ENCODE measurements around the gene NDUFS8. TPM values are rescaled to one million over a fixed set of nuclear protein-coding genes. Genes with fewer than 3 reads are reported as not detected.

The NDUFS8 gene
- polyA plus RNA-seq, 3 donors, result 62.9 to 141 (median 114) TPM

GRCh38 chr11:68009391-68010089, 20.9 kb upstream of the NDUFS8 start:
- Mint-ChIP-seq H3K36me3 (peaks cover 13 to 17% of the 10 kb centered on the region in 2 donors), H3K4me3 (peak overlapping the region; percentile 83 to 92), H3K27ac (peak overlapping the region; percentile 91 to 97 (median 95)), H3K9me3 (no peaks in the 10 kb centered on the region), H3K27me3 (ENCODE audit: low read depth in 3 of 3) (peaks cover 0 to 1% (median 0%) of the 10 kb centered on the region in 3 donors), H3K4me1 (peaks cover 76% of the 10 kb centered on the region)
- peak overlapping the region; percentile 94 for H3K4me2 ChIP-seq (replicated peaks; ENCODE audit: extremely low read depth, low read length, poor library complexity, severe bottlenecking)
- peaks cover 73 to 83% of the 10 kb centered on the region in 2 donors for H3K4me1 ChIP-seq (ENCODE audit: control insufficient read depth in 1 of 2, insufficient read depth in 2 of 2, low read length in 2 of 2)
- peaks cover 0 to 10% of the 10 kb centered on the region in 2 donors for H3K36me3 ChIP-seq (replicated peaks in 1 of 2; ENCODE audit: control insufficient read depth in 1 of 2, insufficient read depth in 2 of 2, low read length in 2 of 2)
- peak overlapping the region; percentile 79 for H2AFZ ChIP-seq (ENCODE audit: insufficient read depth, low read depth, low read length, poor library complexity, severe bottlenecking)
- WGBS (ENCODE audit: insufficient coverage), result 9% methylated on average over 3 of the region's 12 CpGs
- H3K27me3 ChIP-seq (ENCODE audit: control insufficient read depth in 2 of 2, insufficient read depth in 2 of 2, low read length in 2 of 2), result no peaks in the 10 kb centered on the region
- TF ChIP-seq, protein P1, sequence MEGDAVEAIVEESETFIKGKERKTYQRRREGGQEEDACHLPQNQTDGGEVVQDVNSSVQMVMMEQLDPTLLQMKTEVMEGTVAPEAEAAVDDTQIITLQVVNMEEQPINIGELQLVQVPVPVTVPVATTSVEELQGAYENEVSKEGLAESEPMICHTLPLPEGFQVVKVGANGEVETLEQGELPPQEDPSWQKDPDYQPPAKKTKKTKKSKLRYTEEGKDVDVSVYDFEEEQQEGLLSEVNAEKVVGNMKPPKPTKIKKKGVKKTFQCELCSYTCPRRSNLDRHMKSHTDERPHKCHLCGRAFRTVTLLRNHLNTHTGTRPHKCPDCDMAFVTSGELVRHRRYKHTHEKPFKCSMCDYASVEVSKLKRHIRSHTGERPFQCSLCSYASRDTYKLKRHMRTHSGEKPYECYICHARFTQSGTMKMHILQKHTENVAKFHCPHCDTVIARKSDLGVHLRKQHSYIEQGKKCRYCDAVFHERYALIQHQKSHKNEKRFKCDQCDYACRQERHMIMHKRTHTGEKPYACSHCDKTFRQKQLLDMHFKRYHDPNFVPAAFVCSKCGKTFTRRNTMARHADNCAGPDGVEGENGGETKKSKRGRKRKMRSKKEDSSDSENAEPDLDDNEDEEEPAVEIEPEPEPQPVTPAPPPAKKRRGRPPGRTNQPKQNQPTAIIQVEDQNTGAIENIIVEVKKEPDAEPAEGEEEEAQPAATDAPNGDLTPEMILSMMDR (IDR thresholded peaks at IDR 0.05), result peak; percentile 49
- no peaks in the 10 kb centered on the region for H3K9me3 ChIP-seq (replicated peaks in 1 of 2; ENCODE audit: control insufficient read depth in 1 of 2, insufficient read depth in 1 of 2, low read length in 2 of 2)
- H3K9ac ChIP-seq (ENCODE audit: insufficient read depth, low read length, poor library complexity, severe bottlenecking), result peak overlapping the region; percentile 75
- intact Hi-C loops (cut with micrococcal nuclease), result loop anchor here (2.0 to 10.0 kb wide), 5 partner anchors 27 to 205 kb away; partner anchors contain the start of genes CHKA (in 1 of the 2) and KMT5B (in 1 of the 2)
- peak in 1 of 3 donors; percentile 48 for DNase-seq
- peak overlapping the region; percentile 52 to 89 (median 60) for H3K4me3 ChIP-seq (replicated peaks in 1 of 3; ENCODE audit: low read depth in 2 of 3, low read length in 3 of 3)
- H4K20me1 ChIP-seq (ENCODE audit: insufficient read depth, low read length), result peaks cover 36% of the 10 kb centered on the region
- peak overlapping the region; percentile 90 to 94 for H3K27ac ChIP-seq (ENCODE audit: low read depth in 1 of 2, low read length in 2 of 2)
- H3K79me2 ChIP-seq (ENCODE audit: insufficient read depth, low read length), result peaks cover 53% of the 10 kb centered on the region

- H3K36me3 Mint-ChIP-seq, result peaks cover 15 to 20% of the 10 kb centered on the region in 2 donors
- Histone ChIP-seq H3K9ac (ENCODE audit: insufficient read depth, low read length, poor library complexity, severe bottlenecking) (peak within 1 kb of the TSS; percentile 75), H3K4me1 (ENCODE audit: control insufficient read depth in 1 of 2, insufficient read depth in 2 of 2, low read length in 2 of 2) (peaks cover 76 to 85% of the 10 kb centered on the region in 2 donors), H3K4me2 (replicated peaks; ENCODE audit: extremely low read depth, low read length, poor library complexity, severe bottlenecking) (peak within 1 kb of the TSS; percentile 94), H3K27me3 (ENCODE audit: control insufficient read depth in 2 of 2, insufficient read depth in 2 of 2, low read length in 2 of 2) (no peaks in the 10 kb centered on the region), H3K36me3 (replicated peaks in 1 of 2; ENCODE audit: control insufficient read depth in 1 of 2, insufficient read depth in 2 of 2, low read length in 2 of 2) (peaks cover under 1 to 16% of the 10 kb centered on the region in 2 donors), H3K79me2 (ENCODE audit: insufficient read depth, low read length) (peaks cover 56% of the 10 kb centered on the region), H3K4me3 (replicated peaks in 1 of 3; ENCODE audit: low read depth in 2 of 3, low read length in 3 of 3) (peak within 1 kb of the TSS; percentile 52 to 89 (median 60)), H4K20me1 (ENCODE audit: insufficient read depth, low read length) (peaks cover 38% of the 10 kb centered on the region), H2AFZ (ENCODE audit: insufficient read depth, low read depth, low read length, poor library complexity, severe bottlenecking) (peak within 1 kb of the TSS; percentile 79), H3K9me3 (replicated peaks in 1 of 2; ENCODE audit: control insufficient read depth in 1 of 2, insufficient read depth in 1 of 2, low read length in 2 of 2) (no peaks in the 10 kb centered on the region), H3K27ac (ENCODE audit: low read depth in 1 of 2, low read length in 2 of 2) (peak within 1 kb of the TSS; percentile 90 to 94)
- H3K4me1 Mint-ChIP-seq, result peaks cover 74% of the 10 kb centered on the region
- H3K9me3 Mint-ChIP-seq, result no peaks in the 10 kb centered on the region
- 8% methylated on average over 28 of the region's 33 CpGs for WGBS (ENCODE audit: insufficient coverage)
- TF ChIP-seq, protein P1 (IDR thresholded peaks at IDR 0.05), result no peak
- peak within 1 kb of the TSS; percentile 83 to 92 for H3K4me3 Mint-ChIP-seq
- peaks cover 0 to 1% (median 0%) of the 10 kb centered on the region in 3 donors for H3K27me3 Mint-ChIP-seq (ENCODE audit: low read depth in 3 of 3)
- peak; percentile 83 to 90 (median 87) for DNase-seq
- intact Hi-C loops (cut with micrococcal nuclease), result loop anchor here in 1 of 2 donors (2.0 to 5.0 kb wide), 3 partner anchors 26 to 197 kb away; partner anchors contain the start of gene CHKA
- peak within 1 kb of the TSS; percentile 91 to 97 (median 95) for H3K27ac Mint-ChIP-seq
These were observed 20.1 kb upstream of the NDUFS8 start, which contains the start of gene ALDH3B1 for GRCh38 chr11:68010090-68011041. ALDH3B1 (plus strand) TSS chr11:68010327; CDS start chr11:68015298, 4,971 bp downstream.
